Measurements from ENCODE around the gene THOC5. TPM values are rescaled to one million over a fixed set of nuclear protein-coding genes. Genes with fewer than 3 reads are reported as not detected.

The THOC5 gene
- total and polyA plus RNA-seq, 2 experiments from 2014 or later: 31.4 to 41.3 TPM

GRCh38 chr22:29511126-29511862 is 42.3 kb downstream of the THOC5 start:
- no peak overlapping the region for H3K4me3 ChIP-seq
- peaks cover 37% of the 10 kb centered on the region for H3K36me3 ChIP-seq

GRCh38 chr22:29510542-29510941 is 43.0 kb downstream of the THOC5 start:
- no peaks in the 10 kb centered on the region for H3K9me3 ChIP-seq (ENCODE audit: low read depth)
- no peaks in the 10 kb centered on the region for H3K27me3 ChIP-seq
- H3K4me3 ChIP-seq: no peak overlapping the region
- no peak for DNase-seq (ENCODE audit: low read depth in 1 of 2, low spot score in 1 of 2)
- H3K36me3 ChIP-seq: peaks cover 36% of the 10 kb centered on the region
- no peak overlapping the region for H3K27ac ChIP-seq
- H3K4me1 ChIP-seq (ENCODE audit: low read depth): no peaks in the 10 kb centered on the region
- TF ChIP-seq, protein P1, sequence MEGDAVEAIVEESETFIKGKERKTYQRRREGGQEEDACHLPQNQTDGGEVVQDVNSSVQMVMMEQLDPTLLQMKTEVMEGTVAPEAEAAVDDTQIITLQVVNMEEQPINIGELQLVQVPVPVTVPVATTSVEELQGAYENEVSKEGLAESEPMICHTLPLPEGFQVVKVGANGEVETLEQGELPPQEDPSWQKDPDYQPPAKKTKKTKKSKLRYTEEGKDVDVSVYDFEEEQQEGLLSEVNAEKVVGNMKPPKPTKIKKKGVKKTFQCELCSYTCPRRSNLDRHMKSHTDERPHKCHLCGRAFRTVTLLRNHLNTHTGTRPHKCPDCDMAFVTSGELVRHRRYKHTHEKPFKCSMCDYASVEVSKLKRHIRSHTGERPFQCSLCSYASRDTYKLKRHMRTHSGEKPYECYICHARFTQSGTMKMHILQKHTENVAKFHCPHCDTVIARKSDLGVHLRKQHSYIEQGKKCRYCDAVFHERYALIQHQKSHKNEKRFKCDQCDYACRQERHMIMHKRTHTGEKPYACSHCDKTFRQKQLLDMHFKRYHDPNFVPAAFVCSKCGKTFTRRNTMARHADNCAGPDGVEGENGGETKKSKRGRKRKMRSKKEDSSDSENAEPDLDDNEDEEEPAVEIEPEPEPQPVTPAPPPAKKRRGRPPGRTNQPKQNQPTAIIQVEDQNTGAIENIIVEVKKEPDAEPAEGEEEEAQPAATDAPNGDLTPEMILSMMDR (IDR thresholded peaks at IDR 0.05; ENCODE audit: low read depth, low read length): no peak

More at GRCh38 chr22:29511126-29511862, 42.3 kb downstream of the THOC5 start:
- TF ChIP-seq, protein P1 (IDR thresholded peaks at IDR 0.05; ENCODE audit: low read depth, low read length): no peak
- no peak overlapping the region for H3K27ac ChIP-seq
- no peak for DNase-seq (ENCODE audit: low read depth in 1 of 2, low spot score in 1 of 2)
- H3K27me3 ChIP-seq: no peaks in the 10 kb centered on the region
- H3K9me3 ChIP-seq (ENCODE audit: low read depth): no peaks in the 10 kb centered on the region
- no peaks in the 10 kb centered on the region for H3K4me1 ChIP-seq (ENCODE audit: low read depth)

GRCh38 chr22:29509815-29510214 is 43.7 kb downstream of the THOC5 start:
- no peaks in the 10 kb centered on the region for H3K27me3 ChIP-seq
- no peaks in the 10 kb centered on the region for H3K4me1 ChIP-seq (ENCODE audit: low read depth)
- no peak overlapping the region for H3K4me3 ChIP-seq
- no peaks in the 10 kb centered on the region for H3K9me3 ChIP-seq (ENCODE audit: low read depth)
- peaks cover 32% of the 10 kb centered on the region for H3K36me3 ChIP-seq
- H3K27ac ChIP-seq: no peak overlapping the region
- TF ChIP-seq, protein P1 (IDR thresholded peaks at IDR 0.05; ENCODE audit: low read depth, low read length): no peak
- no peak for DNase-seq (ENCODE audit: low read depth in 1 of 2, low spot score in 1 of 2)

DNA sequence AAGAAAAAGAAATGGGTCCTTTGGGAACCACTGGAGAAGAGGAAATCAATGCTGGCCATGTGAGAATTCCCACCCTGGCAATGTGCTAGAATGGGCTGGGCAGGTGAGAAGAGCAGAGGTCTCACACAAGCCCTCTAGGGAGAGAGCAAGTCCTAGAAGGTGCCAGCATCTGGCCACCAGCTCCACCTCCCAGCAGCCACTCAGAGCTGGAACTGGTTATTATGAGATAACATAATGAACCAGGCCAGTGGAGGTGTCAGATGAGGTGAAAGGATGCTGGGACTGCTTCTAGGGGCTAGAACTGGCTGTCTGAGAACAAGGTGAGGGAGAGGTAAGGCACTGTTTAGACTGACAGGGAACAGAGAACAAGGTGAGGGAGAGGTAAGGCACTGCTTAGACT is 44.3 kb downstream of the THOC5 start:
- H3K36me3 ChIP-seq: peaks cover 31% of the 10 kb centered on the region
- TF ChIP-seq, protein P1 (IDR thresholded peaks at IDR 0.05; ENCODE audit: low read depth, low read length): no peak
- no peaks in the 10 kb centered on the region for H3K27me3 ChIP-seq
- H3K4me1 ChIP-seq (ENCODE audit: low read depth): no peaks in the 10 kb centered on the region
- no peak overlapping the region for H3K4me3 ChIP-seq
- no peak for DNase-seq (ENCODE audit: low read depth in 1 of 2, low spot score in 1 of 2)
- H3K9me3 ChIP-seq (ENCODE audit: low read depth): no peaks in the 10 kb centered on the region
- no peak overlapping the region for H3K27ac ChIP-seq

- H3K4me3 ChIP-seq: no peak overlapping the region
- H3K4me1 ChIP-seq (ENCODE audit: low read depth): peaks cover 6% of the 10 kb centered on the region
- TF ChIP-seq, protein P1 (IDR thresholded peaks at IDR 0.05; ENCODE audit: low read depth, low read length): no peak
- peak; percentile 75 to 85 for DNase-seq (ENCODE audit: low read depth in 1 of 2, low spot score in 1 of 2)
- H3K9me3 ChIP-seq (ENCODE audit: low read depth): no peaks in the 10 kb centered on the region
- peaks cover 18% of the 10 kb centered on the region for H3K36me3 ChIP-seq
- H3K27ac ChIP-seq: peak overlapping the region; percentile 74
- H3K27me3 ChIP-seq: no peaks in the 10 kb centered on the region
Observed at GRCh38 chr22:29503811-29504372, 49.7 kb downstream of the THOC5 start.

Measured in cardiac muscle cell (in vitro differentiated cells and primary cell).